Mesodermal cell (in vitro differentiated cells): ENCODE data around the gene ATRN.

Source experiments
- H3K27ac ChIP-seq: 2 replicates; pipeline ENCODE4 v1.7.0; 2013; ENCODE audit warnings: mild to moderate bottlenecking, low read depth, low read length, moderate library complexity; ENCODE audit not compliant: severe bottlenecking
- H3K36me3 ChIP-seq: 2 replicates; pipeline ENCODE4 v1.7.1; 2013; ENCODE audit warnings: mild to moderate bottlenecking, low read length, moderate library complexity; ENCODE audit not compliant: control insufficient read depth, insufficient read depth
- H3K4me1 ChIP-seq: one replicate; pipeline ENCODE4 v1.7.1; 2013; ENCODE audit warnings: mild to moderate bottlenecking, low read length; ENCODE audit not compliant: insufficient read depth, control insufficient read depth, poor library complexity, severe bottlenecking
- H3K4me3 ChIP-seq: 2 replicates; pipeline ENCODE4 v1.7.0; 2013; ENCODE audit warnings: low read length, control low read depth, mild to moderate bottlenecking; ENCODE audit not compliant: insufficient read depth, poor library complexity, severe bottlenecking; ENCODE audit errors: extremely low read depth
- H3K9me3 ChIP-seq: 2 replicates; pipeline ENCODE4 v1.7.1; 2013; ENCODE audit warnings: mild to moderate bottlenecking, low read length, moderate library complexity; ENCODE audit not compliant: control insufficient read depth
- WGBS, 2 experiments: methylation state at CpG; one replicate each; pipeline ENCODE4 v1.1.5; 2013; ENCODE audit warnings: missing lambda C conversion rate in 2 of 2; ENCODE audit not compliant: insufficient coverage in 2 of 2; 5-methylcytosine and 5-hydroxymethylcytosine counted together

The ATRN gene

DNA sequence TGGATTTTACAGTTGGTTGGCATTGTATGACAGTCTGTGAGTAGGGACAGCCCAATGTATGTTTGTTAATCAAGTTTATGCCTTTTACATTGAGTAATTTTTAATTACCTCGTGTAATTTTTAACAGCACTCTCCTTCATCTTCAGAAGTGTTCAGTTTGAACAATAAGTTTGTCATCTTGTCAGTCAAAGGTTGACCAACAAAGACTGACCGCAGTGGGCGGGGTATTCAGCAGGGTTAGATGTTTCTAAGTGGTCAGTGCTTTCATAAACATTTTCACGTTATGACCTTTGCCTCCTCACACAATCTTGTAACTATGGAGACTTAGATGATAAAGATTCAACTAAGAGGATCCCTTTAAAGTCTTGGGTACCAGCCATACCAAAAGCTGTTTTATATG lies 151.6 kb downstream of the ATRN start:
- no peaks in the 10 kb centered on the region for H3K4me1 ChIP-seq
- WGBS, 2 experiments: no CpG with 5 or more reads among the region's 4 CpGs

DNA sequence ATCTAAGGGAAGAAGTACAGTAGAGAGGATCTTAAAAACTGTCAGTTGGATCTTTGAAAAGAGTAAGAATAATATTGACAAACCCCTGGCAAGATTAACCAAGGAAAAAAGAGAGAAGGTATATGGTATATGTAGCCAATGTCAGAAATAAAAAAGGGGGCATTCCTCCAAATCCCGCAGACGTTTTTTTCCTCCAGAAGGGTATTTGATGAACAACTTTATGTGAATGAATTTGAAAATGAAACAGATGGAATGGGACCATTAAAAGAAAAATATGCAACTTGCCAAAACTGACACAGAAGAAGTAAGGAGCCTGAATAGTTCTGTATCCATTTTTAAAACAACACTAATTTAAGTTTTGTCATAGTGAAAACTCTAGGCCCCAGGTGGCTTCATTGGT lies 156.7 kb downstream of the ATRN start:
- Histone ChIP-seq H3K4me1 (peaks cover 11% of the 10 kb centered on the region), H3K27ac (no peak overlapping the region), H3K9me3 (no peaks in the 10 kb centered on the region), H3K36me3 (peaks cover 21% of the 10 kb centered on the region), H3K4me3 (no peak overlapping the region)
- 94 to 97% methylated on average over 2 of the region's 2 CpGs for WGBS, 2 experiments

More for the DNA sequence above, 151.6 kb downstream of the ATRN start:
- no peak overlapping the region for H3K4me3 ChIP-seq
- no peak overlapping the region for H3K27ac ChIP-seq
- H3K36me3 ChIP-seq: peaks cover 8% of the 10 kb centered on the region
- H3K9me3 ChIP-seq: no peaks in the 10 kb centered on the region

DNA sequence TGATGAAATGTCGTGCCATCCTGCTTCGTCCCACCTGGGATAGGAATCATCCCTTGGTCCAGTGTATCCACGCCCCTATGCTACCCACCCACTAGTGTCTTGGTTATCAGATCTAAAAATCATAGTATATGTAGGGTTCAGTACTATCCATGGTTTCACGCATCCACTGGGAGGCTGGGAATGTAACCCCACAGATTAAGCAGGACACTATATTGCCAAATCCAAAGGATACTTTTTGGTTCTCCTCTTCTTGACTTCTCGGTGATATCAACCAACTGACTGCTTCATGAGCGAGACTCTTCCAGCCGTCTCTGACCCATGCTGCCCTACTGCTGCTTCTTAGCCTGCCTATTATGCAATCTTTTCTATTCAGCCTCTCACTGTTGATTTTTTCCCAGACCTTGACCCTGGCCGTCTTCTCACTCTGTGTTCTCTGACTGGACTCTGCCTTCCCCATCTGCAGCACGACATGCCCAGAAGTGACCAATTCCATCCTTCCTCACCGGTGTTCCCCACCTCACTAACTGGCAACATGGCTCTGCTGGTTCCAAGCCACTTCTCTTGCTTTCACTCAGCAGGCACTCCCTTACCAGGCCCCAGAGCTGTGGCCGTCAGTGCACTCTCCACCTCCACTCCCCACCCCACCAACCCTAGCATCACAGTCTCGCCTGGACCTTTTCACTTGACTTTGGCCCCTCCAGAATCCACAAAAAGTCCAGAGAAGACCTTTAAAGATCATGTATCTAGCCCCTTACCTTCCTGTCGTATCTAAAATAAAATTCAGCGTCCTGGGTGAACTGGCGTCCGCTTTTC lies 157.9 kb downstream of the ATRN start:
- peaks cover 21% of the 10 kb centered on the region for H3K36me3 ChIP-seq
- no peaks in the 10 kb centered on the region for H3K9me3 ChIP-seq
- no peak overlapping the region for H3K4me3 ChIP-seq
- H3K27ac ChIP-seq: no peak overlapping the region
- WGBS, 2 experiments: 82 to 84% methylated on average over 12 to 13 of the region's 16 CpGs
- peaks cover 11% of the 10 kb centered on the region for H3K4me1 ChIP-seq

GRCh38 chr20:3629893-3630292 lies 159.1 kb downstream of the ATRN start:
- 56% methylated on average over 1 of the region's 2 CpGs; no CpG with 5 or more reads in 1 of the 2 experiments for WGBS, 2 experiments
- Histone ChIP-seq H3K4me1 (peaks cover 11% of the 10 kb centered on the region), H3K27ac (no peak overlapping the region), H3K4me3 (no peak overlapping the region), H3K9me3 (no peaks in the 10 kb centered on the region), H3K36me3 (peaks cover 29% of the 10 kb centered on the region)

DNA sequence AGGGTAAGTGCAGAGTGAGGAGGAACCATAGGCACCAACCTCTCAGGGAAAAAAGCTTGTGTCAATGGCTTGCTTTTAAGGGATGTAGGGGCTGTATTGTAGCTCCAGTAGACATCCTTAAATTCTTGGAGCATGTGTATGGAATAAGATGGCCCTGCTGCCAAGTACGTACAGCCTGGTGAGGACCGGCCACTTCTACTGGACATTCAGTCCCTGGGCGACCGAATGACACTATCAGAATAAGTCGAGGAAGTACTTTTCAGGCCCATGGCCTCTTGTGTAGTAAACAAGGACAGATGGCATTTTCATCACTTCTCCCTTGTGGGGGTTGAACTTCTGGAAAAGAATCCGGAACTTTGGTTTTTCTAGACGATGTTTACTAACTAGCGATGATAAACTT lies 159.6 kb downstream of the ATRN start:
- H3K4me3 ChIP-seq: no peak overlapping the region
- no peak overlapping the region for H3K27ac ChIP-seq
- 88 to 96% methylated on average over 4 to 5 of the region's 8 CpGs for WGBS, 2 experiments
- H3K4me1 ChIP-seq: peaks cover 11% of the 10 kb centered on the region
- peaks cover 29% of the 10 kb centered on the region for H3K36me3 ChIP-seq
- H3K9me3 ChIP-seq: no peaks in the 10 kb centered on the region

GRCh38 chr20:3631534-3631933 lies 160.7 kb downstream of the ATRN start:
- Histone ChIP-seq H3K9me3 (no peaks in the 10 kb centered on the region), H3K27ac (no peak overlapping the region), H3K4me3 (no peak overlapping the region), H3K4me1 (peaks cover 11% of the 10 kb centered on the region), H3K36me3 (peaks cover 28% of the 10 kb centered on the region)
- WGBS, 2 experiments: 90 to 95% methylated on average over 3 to 4 of the region's 5 CpGs

- Histone ChIP-seq H3K36me3 (peaks cover 21% of the 10 kb centered on the region), H3K4me3 (no peak overlapping the region), H3K4me1 (peaks cover 11% of the 10 kb centered on the region), H3K27ac (no peak overlapping the region), H3K9me3 (no peaks in the 10 kb centered on the region)
- WGBS, 2 experiments: 93 to 100% methylated on average over 6 to 7 of the region's 7 CpGs
These were observed 161.6 kb downstream of the ATRN start for GRCh38 chr20:3632311-3633004.

GRCh38 chr20:3633913-3634478 lies 163.2 kb downstream of the ATRN start:
- Histone ChIP-seq H3K4me3 (no peak overlapping the region), H3K9me3 (no peaks in the 10 kb centered on the region), H3K4me1 (peaks cover 11% of the 10 kb centered on the region), H3K36me3 (peaks cover 8% of the 10 kb centered on the region), H3K27ac (no peak overlapping the region)
- 83 to 89% methylated on average over 1 to 3 of the region's 6 CpGs for WGBS, 2 experiments

DNA sequence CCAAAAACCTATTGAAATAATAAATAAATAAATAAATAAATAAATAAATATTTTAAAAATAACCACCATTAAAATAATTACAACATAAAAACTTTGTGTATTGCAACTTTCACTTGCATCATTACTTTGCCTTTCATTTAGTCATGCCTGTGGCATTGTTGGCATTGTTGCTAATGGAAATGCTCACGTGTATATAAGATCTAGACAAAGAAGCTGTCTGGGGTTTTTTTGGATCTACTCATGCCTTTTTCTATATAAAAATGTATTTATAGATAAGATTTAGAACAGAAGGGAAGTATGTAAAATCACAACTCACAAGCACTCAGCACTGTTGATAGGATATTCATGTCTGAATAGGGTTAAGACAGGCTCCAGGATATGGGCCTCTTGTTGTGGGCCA lies 164.5 kb downstream of the ATRN start:
- Histone ChIP-seq H3K4me3 (no peak overlapping the region), H3K27ac (no peak overlapping the region), H3K9me3 (peaks cover 3% of the 10 kb centered on the region), H3K4me1 (no peaks in the 10 kb centered on the region), H3K36me3 (peaks cover 15% of the 10 kb centered on the region)
- WGBS, 2 experiments: no CpG with 5 or more reads among the region's 1 CpG

DNA sequence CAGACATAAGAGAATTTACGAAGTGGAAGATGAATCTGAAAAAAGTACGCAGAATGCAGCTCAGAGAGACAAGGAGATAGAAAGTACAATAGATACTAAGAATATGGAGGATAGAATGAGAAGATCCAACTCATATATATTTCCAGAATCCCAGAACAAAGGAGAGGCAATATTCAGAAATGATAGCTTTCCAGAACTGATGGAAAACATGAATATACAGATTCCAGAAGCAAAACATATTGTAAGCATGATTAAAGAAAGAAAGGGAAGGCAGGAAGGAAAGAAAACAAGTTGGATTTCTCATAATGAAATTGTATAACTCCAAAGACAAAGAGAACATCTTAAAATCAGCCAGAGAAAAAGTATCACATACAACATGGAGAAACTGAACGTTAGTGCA lies 169.4 kb downstream of the ATRN start:
- no peak overlapping the region for H3K27ac ChIP-seq
- peaks cover 5% of the 10 kb centered on the region for H3K9me3 ChIP-seq
- no peaks in the 10 kb centered on the region for H3K4me1 ChIP-seq
- H3K4me3 ChIP-seq: no peak overlapping the region
- WGBS, 2 experiments: no CpG with 5 or more reads among the region's 3 CpGs
- peaks cover 16% of the 10 kb centered on the region for H3K36me3 ChIP-seq
